Activated CD8-positive, alpha-beta memory T cell treated with anti-CD3 and anti-CD28 coated beads, Interleukin-2, amount 10 ng/mL, durations not matched to agents 7 days and 5 days (primary cell): ENCODE results near the gene COMMD6. TPM values are rescaled to one million over a fixed set of nuclear protein-coding genes. Genes with fewer than 3 reads are reported as not detected.

Source experiments
- ATAC-seq: fragments of 150-1000 bp; cut with Tn5 transposase; one replicate; pipeline ENCODE4 v1.10.0; 2021; ENCODE audit warnings: moderate library complexity
- CTCF ChIA-PET: fragments of 350-600 bp; sonication (Branson Sonifier 250); formaldehyde crosslinking; loops from one replicate; lab custom pipeline; 2021; ENCODE audit warnings: antibody characterized with exemption; lab: Charles Lee
- DNase-seq: peaks from one replicate; pipeline ENCODE4 v3.0.0-alpha.2; 2020
- H3K27ac Mint-ChIP-seq: one replicate; pipeline ENCODE4 v1.8.0; 2021; ENCODE audit warnings: mild to moderate bottlenecking, mixed read lengths
- H3K27me3 Mint-ChIP-seq: one replicate; pipeline ENCODE4 v1.8.0; 2021; ENCODE audit warnings: mixed read lengths
- H3K36me3 Mint-ChIP-seq: one replicate; pipeline ENCODE4 v1.8.0; 2021; ENCODE audit warnings: mild to moderate bottlenecking, mixed read lengths
- H3K4me1 Mint-ChIP-seq: one replicate; pipeline ENCODE4 v1.8.0; 2021; ENCODE audit warnings: mixed read lengths
- H3K4me3 Mint-ChIP-seq: one replicate; pipeline ENCODE4 v1.8.0; 2021; ENCODE audit warnings: mild to moderate bottlenecking, moderate library complexity, mixed read lengths
- H3K9me3 Mint-ChIP-seq: one replicate; pipeline ENCODE4 v1.8.0; 2022; ENCODE audit warnings: low read depth, mixed read lengths
- total RNA-seq, 2 experiments: library from RNA; stranded (reverse); gene quantifications; one replicate each; pipeline ENCODE4 v1.2.3, GENCODE V29; 2021

The COMMD6 gene
- total RNA-seq, result 100 to 1,000 TPM in 1 of 2 experiments, 10 to 100 TPM in 1; 97.6 to 130 TPM

- Mint-ChIP-seq H3K27ac (peak within 1 kb of the TSS; percentile 89), H3K36me3 (peaks cover 16% of the 10 kb centered on the region), H3K4me1 (peaks cover 33% of the 10 kb centered on the region), H3K27me3 (no peaks in the 10 kb centered on the region), H3K9me3 (no peaks in the 10 kb centered on the region), H3K4me3 (peak within 1 kb of the TSS; percentile 94)
- DNase-seq (peak; percentile 78), ATAC-seq (peak; percentile 96)
- CTCF ChIA-PET, result interaction anchor here (1.2 to 3.0 kb wide), 5 partner anchors 10 to 165 kb away, joined by 3 to 10 read pairs (median 3); partner anchors contain the start of genes TBC1D4 and UCHL3
Observed at GRCh38 chr13:75537401-75538365, at the start of gene COMMD6. Gene COMMD6 (minus strand): TSS chr13:75537841. CDS start chr13:75537805, 36 bp downstream.

GRCh38 chr13:75585153-75585552 is 47.5 kb upstream of the COMMD6 start:
- DNase-seq (no peak), ATAC-seq (no peak)
- no peaks in the 10 kb centered on the region for H3K4me1 Mint-ChIP-seq
- H3K9me3 Mint-ChIP-seq, result peaks cover 7% of the 10 kb centered on the region
- H3K36me3 Mint-ChIP-seq, result peaks cover 41% of the 10 kb centered on the region
- H3K4me3 Mint-ChIP-seq, result no peak overlapping the region
- no peaks in the 10 kb centered on the region for H3K27me3 Mint-ChIP-seq
- CTCF ChIA-PET, result no interaction called here
- H3K27ac Mint-ChIP-seq, result no peak overlapping the region

- no peak overlapping the region for H3K4me3 Mint-ChIP-seq
- peaks cover 3% of the 10 kb centered on the region for H3K4me1 Mint-ChIP-seq
- DNase-seq (no peak), ATAC-seq (no peak)
- peaks cover 7% of the 10 kb centered on the region for H3K9me3 Mint-ChIP-seq
- no peaks in the 10 kb centered on the region for H3K27me3 Mint-ChIP-seq
- CTCF ChIA-PET, result no interaction called here
- H3K27ac Mint-ChIP-seq, result no peak overlapping the region
- peaks cover 35% of the 10 kb centered on the region for H3K36me3 Mint-ChIP-seq
Observed at GRCh38 chr13:75583091-75583490, 45.5 kb upstream of the COMMD6 start.

GRCh38 chr13:75581874-75582640 is 44.4 kb upstream of the COMMD6 start:
- H3K36me3 Mint-ChIP-seq, result peaks cover 33% of the 10 kb centered on the region
- peaks cover 7% of the 10 kb centered on the region for H3K9me3 Mint-ChIP-seq
- no peak for DNase-seq
- H3K27ac Mint-ChIP-seq, result no peak overlapping the region
- no peak overlapping the region for H3K4me3 Mint-ChIP-seq
- CTCF ChIA-PET, result no interaction called here
- ATAC-seq, result no peak
- no peaks in the 10 kb centered on the region for H3K27me3 Mint-ChIP-seq
- peaks cover 3% of the 10 kb centered on the region for H3K4me1 Mint-ChIP-seq

- Mint-ChIP-seq H3K27me3 (no peaks in the 10 kb centered on the region), H3K9me3 (peaks cover 1% of the 10 kb centered on the region), H3K36me3 (peaks cover 36% of the 10 kb centered on the region), H3K4me1 (peaks cover 3% of the 10 kb centered on the region), H3K27ac (no peak overlapping the region), H3K4me3 (no peak overlapping the region)
- CTCF ChIA-PET, result no interaction called here
- DNase-seq, result no peak
- ATAC-seq, result no peak
Observed at GRCh38 chr13:75579529-75579928, 41.9 kb upstream of the COMMD6 start.

GRCh38 chr13:75569576-75569975 is 31.9 kb upstream of the COMMD6 start:
- Mint-ChIP-seq H3K27ac (no peak overlapping the region), H3K4me1 (peaks cover 2% of the 10 kb centered on the region), H3K27me3 (no peaks in the 10 kb centered on the region), H3K4me3 (no peak overlapping the region), H3K9me3 (no peaks in the 10 kb centered on the region), H3K36me3 (peaks cover 42% of the 10 kb centered on the region)
- CTCF ChIA-PET, result no interaction called here
- ATAC-seq (no peak), DNase-seq (no peak)

GRCh38 chr13:75566658-75567057 is 29.0 kb upstream of the COMMD6 start:
- Mint-ChIP-seq H3K27me3 (no peaks in the 10 kb centered on the region), H3K9me3 (no peaks in the 10 kb centered on the region), H3K27ac (no peak overlapping the region), H3K4me3 (no peak overlapping the region), H3K4me1 (peaks cover 2% of the 10 kb centered on the region), H3K36me3 (peaks cover 18% of the 10 kb centered on the region)
- ATAC-seq (no peak), DNase-seq (no peak)
- CTCF ChIA-PET, result no interaction called here

GRCh38 chr13:75558145-75558840 is 20.7 kb upstream of the COMMD6 start:
- Mint-ChIP-seq H3K4me3 (no peak overlapping the region), H3K27ac (no peak overlapping the region), H3K4me1 (peaks cover 18% of the 10 kb centered on the region), H3K27me3 (no peaks in the 10 kb centered on the region), H3K9me3 (no peaks in the 10 kb centered on the region), H3K36me3 (peaks cover 31% of the 10 kb centered on the region)
- CTCF ChIA-PET, result no interaction called here
- no peak for DNase-seq
- no peak for ATAC-seq

GRCh38 chr13:75556961-75557360 is 19.3 kb upstream of the COMMD6 start:
- no peak overlapping the region for H3K27ac Mint-ChIP-seq
- peaks cover 34% of the 10 kb centered on the region for H3K36me3 Mint-ChIP-seq
- ATAC-seq, result no peak
- H3K27me3 Mint-ChIP-seq, result no peaks in the 10 kb centered on the region
- no peaks in the 10 kb centered on the region for H3K9me3 Mint-ChIP-seq
- DNase-seq, result no peak
- CTCF ChIA-PET, result no interaction called here
- no peak overlapping the region for H3K4me3 Mint-ChIP-seq
- H3K4me1 Mint-ChIP-seq, result peaks cover 23% of the 10 kb centered on the region

GRCh38 chr13:75555836-75556235 is 18.2 kb upstream of the COMMD6 start:
- CTCF ChIA-PET, result interaction anchor here (1.9 kb wide), 1 partner anchor 10 kb away, joined by 5 read pairs; no protein-coding TSS in a partner anchor
- H3K4me1 Mint-ChIP-seq, result peaks cover 28% of the 10 kb centered on the region
- H3K27me3 Mint-ChIP-seq, result no peaks in the 10 kb centered on the region
- H3K4me3 Mint-ChIP-seq, result no peak overlapping the region
- no peak overlapping the region for H3K27ac Mint-ChIP-seq
- no peaks in the 10 kb centered on the region for H3K9me3 Mint-ChIP-seq
- no peak for DNase-seq
- ATAC-seq, result no peak
- H3K36me3 Mint-ChIP-seq, result peaks cover 35% of the 10 kb centered on the region

GRCh38 chr13:75554981-75555380 is 17.3 kb upstream of the COMMD6 start:
- Mint-ChIP-seq H3K4me3 (no peak overlapping the region), H3K27me3 (no peaks in the 10 kb centered on the region), H3K4me1 (peaks cover 35% of the 10 kb centered on the region), H3K36me3 (peaks cover 33% of the 10 kb centered on the region), H3K27ac (no peak overlapping the region), H3K9me3 (no peaks in the 10 kb centered on the region)
- CTCF ChIA-PET, result interaction anchor here (1.9 kb wide), 1 partner anchor 9 kb away, joined by 5 read pairs; no protein-coding TSS in a partner anchor
- no peak for ATAC-seq
- DNase-seq, result no peak

- Mint-ChIP-seq H3K27ac (no peak overlapping the region), H3K9me3 (no peaks in the 10 kb centered on the region), H3K4me3 (no peak overlapping the region), H3K36me3 (peaks cover 32% of the 10 kb centered on the region), H3K4me1 (peaks cover 34% of the 10 kb centered on the region), H3K27me3 (no peaks in the 10 kb centered on the region)
- CTCF ChIA-PET, result interaction anchor here (1.9 kb wide), 1 partner anchor 8 kb away, joined by 5 read pairs; no protein-coding TSS in a partner anchor
- ATAC-seq, result no peak
- DNase-seq, result no peak
Observed at GRCh38 chr13:75554464-75554863, 16.8 kb upstream of the COMMD6 start.

- no peak for ATAC-seq
- H3K27ac Mint-ChIP-seq, result peak overlapping the region; percentile 95
- DNase-seq, result peak; percentile 47
Observed at GRCh38 chr13:75550159-75550567, 12.5 kb upstream of the COMMD6 start.

More at GRCh38 chr13:75550159-75550567, 12.5 kb upstream of the COMMD6 start:
- Mint-ChIP-seq H3K4me1 (peaks cover 42% of the 10 kb centered on the region), H3K9me3 (no peaks in the 10 kb centered on the region), H3K27me3 (no peaks in the 10 kb centered on the region), H3K4me3 (peak overlapping the region; percentile 100), H3K36me3 (peaks cover 20% of the 10 kb centered on the region)
- CTCF ChIA-PET, result interaction anchor here (0.6 to 1.6 kb wide), 4 partner anchors 12 to 176 kb away, joined by 3 to 10 read pairs (median 4); partner anchors contain the start of gene COMMD6
